SK-N-SH (cell line): ENCODE measurements around the gene TMPRSS12. TPM values are rescaled to one million over a fixed set of nuclear protein-coding genes. Genes with fewer than 3 reads are reported as not detected.

Source experiments
- CTCF ChIA-PET: fragments of 300-600, 350-600 bp; formaldehyde crosslinking; extraction: SDS; loops from one replicate; lab custom pipeline; 2021; lab: Yijun Ruan, JAX
- POLR2A ChIA-PET: fragments of 350-600 bp; sonication (Branson Sonifier 250); formaldehyde crosslinking; extraction: SDS; loops from one replicate; lab custom pipeline; 2020; ENCODE audit warnings: antibody characterized with exemption, inconsistent platforms; lab: Yijun Ruan, JAX
- DNase-seq: peaks from one replicate; pipeline ENCODE4 v3.0.0; 2012
- H2AFZ ChIP-seq: fragments of 200-600 bp; sonication (generic); 2 replicates; pipeline ENCODE4 v1.8.1; 2016; ENCODE audit warnings: antibody characterized with exemption, mild to moderate bottlenecking, low read depth
- H3F3A ChIP-seq: fragments of 200-600 bp; sonication (generic); replicated peaks from 2 replicates; pipeline ENCODE3; 2016; ENCODE audit warnings: antibody characterized with exemption, mild to moderate bottlenecking; ENCODE audit not compliant: insufficient read depth
- H3K27ac ChIP-seq, 2 experiments: fragments of 200-500 bp in 1 of 2; fragments of 200-600 bp in 1 of 2; sonication (Bioruptor generic) in 1 of 2; sonication (generic), shearing (Covaris generic) in 1 of 2; 2 replicates each; pipeline versions ENCODE4 v1.5.1 to v1.6.1; 2014 to 2016; ENCODE audit warnings: low read depth in 2 of 2, inconsistent platforms in 1 of 2, low read length in 1 of 2, mild to moderate bottlenecking in 1 of 2, mixed read lengths in 1 of 2
- H3K27me3 ChIP-seq: fragments of 200-600 bp; sonication (generic), shearing (Covaris generic); 2 replicates; pipeline ENCODE4 v1.6.1; 2016; ENCODE audit warnings: mixed run types; ENCODE audit not compliant: insufficient read depth
- H3K36me3 ChIP-seq, 2 experiments: fragments of 200-500 bp in 1 of 2; fragments of 200-600 bp in 1 of 2; sonication (Bioruptor generic) in 1 of 2; sonication (generic) in 1 of 2; replicated peaks in 1 of 2; 2 replicates each; pipeline versions ENCODE3 to v1.5.1; 2014 to 2016; ENCODE audit warnings: low read length in 1 of 2, mild to moderate bottlenecking in 1 of 2; ENCODE audit not compliant: insufficient read depth in 2 of 2, control insufficient read depth in 1 of 2
- H3K4me1 ChIP-seq, 2 experiments: fragments of 200-500 bp in 1 of 2; fragments of 200-600 bp in 1 of 2; sonication (Bioruptor generic) in 1 of 2; sonication (generic), shearing (Covaris generic) in 1 of 2; 2 replicates each; pipeline versions ENCODE4 v1.5.1 to v1.6.1; 2014 to 2016; ENCODE audit warnings: low read depth in 1 of 2, low read length in 1 of 2, mixed run types in 1 of 2; ENCODE audit not compliant: insufficient read depth in 2 of 2, control insufficient read depth in 1 of 2
- H3K4me2 ChIP-seq: fragments of 200-600 bp; sonication (generic), shearing (Covaris generic); 2 replicates; pipeline ENCODE4 v1.6.1; 2017; ENCODE audit warnings: mixed run types
- H3K4me3 ChIP-seq, 2 experiments: fragments of 200-500 bp in 1 of 2; fragments of 200-600 bp in 1 of 2; sonication (Bioruptor generic) in 1 of 2; sonication (generic), shearing (Covaris generic) in 1 of 2; 2 replicates each; pipeline versions ENCODE4 v1.5.1 to v1.8.1; 2014 to 2016; ENCODE audit warnings: low read depth in 2 of 2, inconsistent platforms in 1 of 2, low read length in 1 of 2, mild to moderate bottlenecking in 1 of 2, mixed read lengths in 1 of 2, moderate library complexity in 1 of 2
- H3K79me2 ChIP-seq: fragments of 200-600 bp; sonication (generic); 2 replicates; pipeline ENCODE4 v1.8.1; 2017; ENCODE audit warnings: mild to moderate bottlenecking; ENCODE audit not compliant: insufficient read depth
- H3K9ac ChIP-seq: fragments of 200-600 bp; sonication (generic); 2 replicates; pipeline ENCODE4 v1.6.1; 2017; ENCODE audit warnings: mixed run types
- H3K9me2 ChIP-seq: fragments of 200-600 bp; sonication (generic); 2 replicates; pipeline ENCODE4 v1.6.1; 2017; ENCODE audit warnings: mixed run types
- H3K9me3 ChIP-seq: fragments of 200-600 bp; sonication (generic); 2 replicates; pipeline ENCODE4 v1.6.1; 2017; ENCODE audit warnings: mixed run types, mild to moderate bottlenecking, moderate library complexity
- H4K20me1 ChIP-seq: fragments of 200-600 bp; sonication (generic); 2 replicates; pipeline ENCODE4 v1.6.1; 2017; ENCODE audit warnings: mild to moderate bottlenecking, mixed run types; ENCODE audit not compliant: insufficient read depth
- CTCF ChIP-seq: fragments of 200-600 bp; sonication (generic); IDR thresholded peaks from 2 replicates; pipeline ENCODE4 v1.6.1; 2017; ENCODE audit warnings: antibody characterized with exemption, mild to moderate bottlenecking, moderate library complexity
- ELF1 ChIP-seq: IDR thresholded peaks from 2 replicates; pipeline ENCODE4 v1.4.0; 2012
- EP300 ChIP-seq, 2 experiments: IDR thresholded peaks; 2 replicates each; pipeline versions ENCODE4 v1.4.0 to v1.6.1; 2012; ENCODE audit warnings: borderline replicate concordance in 1 of 2, low read depth in 1 of 2, low read length in 1 of 2
- FOXM1 ChIP-seq: IDR thresholded peaks from 2 replicates; pipeline ENCODE4 v1.4.0; 2012; ENCODE audit warnings: low read depth, mild to moderate bottlenecking
- MEF2A ChIP-seq: IDR thresholded peaks from 2 replicates; pipeline ENCODE4 v1.4.0; 2012; ENCODE audit warnings: low read depth, borderline replicate concordance
- PBX3 ChIP-seq: IDR thresholded peaks from 2 replicates; pipeline ENCODE4; 2012
- RAD21 ChIP-seq: IDR thresholded peaks from 2 replicates; pipeline ENCODE4 v1.6.1; 2012; ENCODE audit warnings: mild to moderate bottlenecking, low read length
- RCOR1 ChIP-seq: fragments of 150-350 bp; IDR thresholded peaks from 2 replicates; pipeline ENCODE4 v1.6.1; 2017; ENCODE audit warnings: antibody characterized with exemption, low read length
- REST ChIP-seq: IDR thresholded peaks from 2 replicates; pipeline ENCODE4 v1.6.1; 2012; ENCODE audit warnings: mild to moderate bottlenecking, low read depth, low read length, moderate library complexity
- RFX5 ChIP-seq: IDR thresholded peaks from 2 replicates; pipeline ENCODE4 v1.6.1; 2012; ENCODE audit warnings: mild to moderate bottlenecking, improper control_type of control experiment, low read length
- RXRA ChIP-seq: IDR thresholded peaks from 2 replicates; pipeline ENCODE4 v1.4.0; 2012; ENCODE audit warnings: low read depth, mild to moderate bottlenecking, borderline replicate concordance
- SIN3A ChIP-seq: IDR thresholded peaks from 2 replicates; pipeline ENCODE4 v1.6.1; 2012; ENCODE audit warnings: low read depth, mild to moderate bottlenecking, low read length, moderate library complexity, borderline replicate concordance
- SMC3 ChIP-seq: IDR thresholded peaks from 2 replicates; pipeline ENCODE4 v1.6.1; 2012; ENCODE audit warnings: low read depth, low read length, improper control_type of control experiment
- USF1 ChIP-seq: IDR thresholded peaks from 2 replicates; pipeline ENCODE4 v1.4.0; 2012; ENCODE audit warnings: low read depth, borderline replicate concordance
- ZBTB33 ChIP-seq: IDR thresholded peaks from 2 replicates; pipeline ENCODE4 v1.4.0; 2012; ENCODE audit warnings: low read depth, borderline replicate concordance
- WGBS: methylation state at CpG from one replicate; pipeline ENCODE4 v1.1.6; 2017; ENCODE audit warnings: low lambda C conversion rate; 5-methylcytosine and 5-hydroxymethylcytosine counted together
- polyA plus RNA-seq, 3 experiments: library from polyadenylated mRNA; depleted of rRNA; stranded (reverse); fragments of >200 nt; gene quantifications; 2 replicates each; pipeline ENCODE4 v1.2.3, GENCODE V29; 2012

TMPRSS12 gene
- polyA plus RNA-seq, 1 of the 3 experiments (the other 2 are of a cell fraction) = not detected

DNA sequence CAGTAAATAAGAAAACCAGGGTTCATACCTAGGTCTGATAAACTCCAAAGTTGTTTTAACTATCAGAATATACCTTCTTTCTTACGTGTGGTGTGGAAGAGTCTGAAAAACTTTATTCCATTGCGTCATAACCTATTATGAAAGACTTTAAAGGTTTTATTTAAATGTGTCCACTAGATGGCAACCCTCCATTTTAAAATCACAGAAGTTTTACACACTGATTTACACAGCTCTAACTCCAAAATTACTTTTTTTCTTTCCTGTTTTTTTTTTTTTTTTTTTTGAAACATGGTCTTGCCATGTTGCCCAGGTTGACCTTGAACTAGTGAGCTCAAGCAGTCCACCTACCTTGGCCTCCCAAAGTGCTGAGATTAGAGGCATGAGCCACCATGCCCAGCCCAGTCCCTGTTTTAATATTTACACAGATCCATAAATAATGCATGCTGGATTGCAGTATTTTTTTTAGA, 17.3 kb upstream of the TMPRSS12 start:
- 7% methylated on average over 2 of the region's 2 CpGs for WGBS
- POLR2A ChIA-PET = interaction anchor here (0.5 kb wide), 1 partner anchor 167 kb away, joined by 3 read pairs; no protein-coding TSS in a partner anchor
- Histone ChIP-seq H3K79me2 (no peaks in the 10 kb centered on the region), H3K27me3 (no peaks in the 10 kb centered on the region), H3K9me2 (no peaks in the 10 kb centered on the region), H2AFZ (peak overlapping the region; percentile 72; the same call in 1 of the 2 replicates), H3K4me1 (no peaks in the 10 kb centered on the region; a peak in 1 of 4 replicates), H3K4me2 (no peak overlapping the region), H3F3A (peaks cover 4% of the 10 kb centered on the region), H3K9me3 (no peaks in the 10 kb centered on the region), H4K20me1 (no peaks in the 10 kb centered on the region), H3K27ac (peak overlapping the region in 1 of 2 experiments; percentile 18; a peak in 1 of 4 replicates), H3K4me3 (no peak overlapping the region), H3K9ac (no peak overlapping the region), H3K36me3 (peaks cover 0 to under 1% of the 10 kb centered on the region in 2 experiments)
- DNase-seq = peak; percentile 36
- CTCF ChIA-PET = interaction anchor here (0.7 to 10.6 kb wide), 30 partner anchors 10 to 516 kb away, joined by 3 to 186 read pairs (median 4); partner anchors contain the start of gene SLC11A2
- no peak for TF ChIP-seq ELF1
- TF ChIP-seq FOXM1 = no peak
- TF ChIP-seq SIN3A = no peak
- TF ChIP-seq EP300 (IDR thresholded peaks at IDR 0.05; ENCODE audit: borderline replicate concordance in 1 of 2, low read depth in 1 of 2, low read length in 1 of 2) = no peak
- TF ChIP-seq USF1 = no peak
- TF ChIP-seq RFX5 = no peak
- TF ChIP-seq CTCF = peak; percentile 68
- TF ChIP-seq RXRA = no peak
- TF ChIP-seq RCOR1 = no peak
- no peak for TF ChIP-seq MEF2A
- TF ChIP-seq ZBTB33 = no peak
- no peak for TF ChIP-seq PBX3
- peak; percentile 53 for TF ChIP-seq SMC3
- TF ChIP-seq RAD21 = peak; percentile 79
- no peak for TF ChIP-seq REST
